T-helper 9 cell (primary cell): Measurements from ENCODE around the gene TMEM175.

Experiments
- DNase-seq: peaks from one replicate; pipeline ENCODE4 v3.0.0-alpha.2; 2020

Gene TMEM175

DNA sequence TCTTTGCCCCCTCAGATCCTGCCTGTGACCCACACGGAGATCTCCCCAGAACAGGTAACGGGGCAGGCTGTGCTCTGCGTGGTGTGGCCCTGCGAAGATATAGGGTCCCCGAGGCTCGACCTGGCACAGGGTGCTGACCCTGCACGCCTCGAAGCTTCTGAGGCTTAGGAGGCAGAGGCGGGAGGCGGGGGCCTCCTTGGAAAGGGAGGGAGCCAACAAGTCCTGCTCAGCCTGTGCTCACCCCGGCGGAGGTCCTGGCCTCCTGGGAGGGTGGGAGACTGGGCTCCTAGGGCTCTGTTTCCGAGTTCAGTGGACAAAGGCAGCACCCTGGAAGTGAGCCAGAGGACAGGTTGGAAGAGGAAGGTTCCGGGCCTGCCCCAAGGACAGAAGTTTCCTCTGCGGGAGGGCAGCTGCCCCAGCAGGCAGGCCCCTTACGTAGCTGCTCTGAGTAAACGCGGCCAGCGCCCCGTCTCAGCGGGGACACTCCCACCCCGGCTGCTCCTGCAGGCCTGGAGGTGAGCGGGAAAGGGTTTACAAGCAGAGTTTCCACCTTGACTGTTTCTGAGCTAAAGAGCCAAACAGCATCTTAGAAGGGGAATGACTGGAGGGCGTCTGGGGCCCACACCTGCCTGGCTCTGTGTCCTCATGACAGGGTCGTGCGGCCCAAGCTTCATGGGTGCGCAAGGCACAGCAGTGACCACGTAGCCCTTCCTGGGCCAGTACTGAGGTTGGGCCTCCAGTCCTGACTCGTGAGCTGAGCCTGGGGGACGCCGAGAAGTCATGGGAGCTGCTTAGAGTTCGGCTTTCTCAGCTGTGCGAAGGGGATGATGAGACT, 16.1 kb downstream of the TMEM175 start:
- DNase-seq = no peak

DNA sequence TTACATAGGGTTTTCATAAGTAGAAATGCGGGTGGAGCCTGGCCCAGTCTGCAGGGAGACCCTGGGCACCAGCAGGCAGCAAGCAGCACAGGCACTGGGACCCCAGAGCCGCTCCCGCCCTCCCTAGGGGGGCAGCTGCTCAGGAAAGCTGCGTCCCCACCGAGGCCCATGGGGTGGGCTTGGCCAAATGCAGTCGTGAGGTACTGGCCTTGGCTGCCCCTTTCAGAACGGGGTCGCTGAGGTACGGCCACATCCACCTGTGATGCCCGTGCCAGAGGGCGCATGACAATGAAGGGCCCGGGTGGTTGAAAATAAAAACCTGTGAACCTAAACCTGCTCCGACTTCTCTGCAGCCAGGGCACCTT, 16.7 kb downstream of the TMEM175 start:
- no peak for DNase-seq

DNA sequence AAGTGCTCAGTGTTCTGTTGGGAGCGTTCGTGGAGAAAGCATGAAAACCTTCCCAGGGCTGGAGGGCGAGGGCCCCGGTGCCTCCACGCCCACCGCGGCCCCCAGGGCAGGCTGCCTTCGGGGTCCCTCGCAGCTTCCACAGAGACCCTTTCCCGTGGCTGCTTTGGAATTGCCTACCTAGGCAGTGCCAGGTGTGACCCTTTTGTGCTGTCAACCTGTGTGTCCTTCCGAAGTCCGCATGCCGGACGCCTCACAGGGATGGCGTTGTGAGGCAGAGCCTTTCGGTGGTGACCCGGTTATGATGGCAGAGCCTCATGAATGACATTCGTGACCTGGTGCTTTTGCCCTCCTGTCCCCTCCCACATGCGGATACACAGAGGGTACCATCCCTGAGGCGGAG, 17.4 kb downstream of the TMEM175 start:
- no peak for DNase-seq

DNA sequence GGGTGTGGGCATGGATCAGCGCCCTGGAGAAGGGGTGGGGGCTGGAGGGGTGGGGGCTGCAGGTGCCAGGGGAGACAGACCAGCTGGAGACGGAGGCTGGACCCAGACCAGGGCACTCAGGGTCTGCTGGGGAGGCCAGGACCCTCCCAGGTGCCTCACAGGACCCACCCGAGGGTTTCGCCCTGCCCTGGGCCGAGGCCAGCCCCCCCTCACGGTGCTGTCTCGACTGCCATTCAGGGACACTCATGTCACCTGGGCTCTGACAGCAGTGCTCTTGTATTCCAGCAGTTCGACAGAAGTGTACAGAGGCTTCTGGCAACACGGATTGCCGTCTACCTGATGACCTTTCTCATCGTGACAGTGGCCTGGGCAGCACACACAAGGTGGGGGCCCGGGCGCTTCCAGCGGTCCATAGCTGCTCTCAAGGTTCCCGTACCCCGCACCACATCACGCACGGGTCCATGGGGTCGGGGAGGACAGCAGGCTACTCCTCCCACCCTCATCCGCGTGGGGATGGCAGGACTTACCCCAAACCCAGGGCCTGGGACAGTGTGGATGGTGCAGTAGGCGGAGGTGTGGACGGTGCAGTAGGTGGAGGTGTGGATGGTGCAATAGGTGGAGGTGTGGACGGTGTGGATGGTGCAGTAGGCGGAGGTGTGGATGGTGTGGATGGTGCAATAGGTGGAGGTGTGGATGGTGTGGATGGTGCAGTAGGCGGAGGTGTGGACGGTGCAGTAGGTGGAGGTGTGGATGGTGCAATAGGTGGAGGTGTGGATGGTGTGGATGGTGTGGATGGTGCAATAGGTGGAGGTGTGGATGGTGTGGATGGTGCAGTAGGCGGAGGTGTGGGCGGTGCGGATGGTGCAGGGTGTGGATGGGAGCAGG, 18.1 kb downstream of the TMEM175 start:
- no peak for DNase-seq

DNA sequence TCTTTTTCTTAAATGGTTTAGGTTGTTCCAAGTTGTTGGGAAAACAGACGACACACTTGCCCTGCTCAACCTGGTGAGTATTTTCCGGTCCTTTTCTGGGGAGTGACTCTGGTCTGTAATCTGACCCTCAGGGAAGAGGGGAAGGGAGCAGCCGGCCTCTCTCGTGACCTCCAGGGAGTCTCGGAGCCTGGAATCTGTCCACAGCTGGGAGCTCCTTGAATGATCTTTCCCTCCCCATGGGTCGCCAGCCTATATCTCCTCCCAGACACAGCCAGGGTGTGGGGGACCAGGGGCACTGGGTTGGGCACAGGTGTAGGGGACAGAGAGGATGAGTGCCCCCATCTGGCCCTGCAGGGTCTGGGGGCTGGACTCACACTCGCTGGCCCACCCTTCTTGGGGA, 18.9 kb downstream of the TMEM175 start:
- no peak for DNase-seq

DNA sequence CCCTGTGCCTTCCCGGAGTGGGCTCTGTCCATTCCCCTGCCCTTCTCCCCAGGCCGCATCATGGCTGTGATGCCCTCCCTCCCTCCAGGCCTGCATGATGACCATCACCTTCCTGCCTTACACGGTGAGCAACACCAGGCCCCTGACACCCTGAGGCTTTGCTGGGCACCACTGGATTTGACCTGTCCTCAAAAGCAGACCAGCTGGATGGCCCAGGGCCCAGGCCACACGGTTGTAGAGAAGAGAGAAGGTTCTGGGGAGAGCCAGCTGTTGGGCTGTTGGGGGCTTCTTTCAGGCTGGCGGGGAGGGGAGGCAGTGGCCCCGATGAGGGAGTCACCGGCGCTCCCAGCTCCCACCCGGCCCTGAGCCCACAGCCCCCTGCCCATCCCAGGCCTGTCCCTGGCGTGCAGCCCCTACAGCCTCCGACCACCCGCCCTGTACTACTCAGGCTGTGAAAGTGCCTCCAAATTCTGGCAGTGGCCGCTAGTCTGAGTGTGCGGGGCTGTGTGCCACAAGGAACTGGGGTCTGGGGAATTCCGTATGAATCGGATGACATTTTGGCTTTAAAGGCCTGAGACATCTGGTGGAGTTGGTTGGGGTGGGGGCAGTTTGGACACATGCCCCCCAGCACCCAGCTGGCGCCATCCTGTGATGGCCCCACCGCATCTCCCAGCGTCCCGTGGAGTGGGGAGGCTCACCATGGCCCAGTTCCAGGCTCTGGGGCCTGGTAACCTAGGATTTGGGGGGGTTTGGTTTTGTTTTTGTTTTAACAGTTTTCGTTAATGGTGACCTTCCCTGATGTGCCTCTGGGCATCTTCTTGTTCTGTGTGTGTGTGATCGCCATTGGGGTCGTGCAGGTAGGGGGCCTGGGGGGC, 19.6 kb downstream of the TMEM175 start:
- DNase-seq = no peak

- no peak for DNase-seq
Observed at GRCh38 chr4:952881-953573, 20.8 kb downstream of the TMEM175 start.

DNA sequence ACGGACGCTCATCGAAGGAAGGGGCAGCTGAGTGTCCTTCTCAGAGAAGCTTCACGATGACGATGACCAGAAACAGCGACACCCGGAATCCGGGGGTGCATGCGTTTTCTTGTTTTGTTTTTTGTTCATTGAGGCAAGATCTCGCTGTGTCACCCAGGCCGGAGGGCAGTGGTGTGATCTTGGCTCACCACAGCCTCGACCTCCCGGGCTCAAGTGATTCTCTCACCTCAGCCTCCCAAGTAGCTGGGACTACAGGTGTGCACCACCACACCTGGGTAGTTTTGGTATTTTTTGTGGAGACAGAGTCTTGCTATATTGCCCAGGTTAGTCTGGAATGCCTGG, 21.3 kb downstream of the TMEM175 start:
- no peak for DNase-seq

GRCh38 chr4:954211-955020, 22.2 kb downstream of the TMEM175 start:
- DNase-seq = no peak

GRCh38 chr4:955161-955921, 23.1 kb downstream of the TMEM175 start:
- DNase-seq = no peak

- no peak for DNase-seq
Observed at GRCh38 chr4:955931-956381, 23.7 kb downstream of the TMEM175 start.

GRCh38 chr4:956531-957230, 24.4 kb downstream of the TMEM175 start:
- DNase-seq = no peak

- DNase-seq = no peak
Observed at GRCh38 chr4:957231-957580, 24.9 kb downstream of the TMEM175 start.

- no peak for DNase-seq
Observed at GRCh38 chr4:957581-958313, 25.5 kb downstream of the TMEM175 start.

DNA sequence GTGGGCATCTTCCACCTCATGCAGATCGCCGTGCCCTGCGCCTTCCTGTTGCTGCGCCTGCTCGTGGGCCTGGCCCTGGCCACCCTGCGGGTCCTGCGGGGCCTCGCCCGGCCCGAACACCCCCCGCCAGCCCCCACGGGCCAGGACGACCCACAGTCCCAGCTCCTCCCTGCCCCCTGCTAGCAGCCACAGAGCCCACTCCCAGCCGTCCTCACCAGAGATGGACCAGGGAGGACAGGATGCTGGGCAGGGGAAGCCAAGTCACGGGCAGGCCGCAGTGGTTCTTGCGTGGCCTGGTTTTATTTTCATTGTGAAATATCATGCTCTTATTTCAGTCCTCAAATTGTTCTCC, 26.0 kb downstream of the TMEM175 start:
- no peak for DNase-seq

GRCh38 chr4:958696-959337, 26.6 kb downstream of the TMEM175 start:
- no peak for DNase-seq

GRCh38 chr4:959338-960139, 27.3 kb downstream of the TMEM175 start:
- DNase-seq = no peak

- no peak for DNase-seq
Observed at GRCh38 chr4:960140-960635, 27.9 kb downstream of the TMEM175 start.
